GM19193 (cell line): ENCODE measurements around the gene PRRX2.

Experiments used
- POLR2A ChIP-seq: IDR thresholded peaks from 4 replicates; pipeline ENCODE4 v1.6.1; 2011; ENCODE audit not compliant: insufficient read depth, insufficient read length; ENCODE audit errors: extremely low read depth

Gene PRRX2

GRCh38 chr9:129644365-129644764 is 21.1 kb upstream of the PRRX2 start:
- TF ChIP-seq POLR2A, result no peak

- TF ChIP-seq POLR2A, result no peak
Measured at GRCh38 chr9:129644902-129645301, 20.5 kb upstream of the PRRX2 start.

GRCh38 chr9:129646252-129646651 is 19.2 kb upstream of the PRRX2 start:
- TF ChIP-seq POLR2A, result no peak

- no peak for TF ChIP-seq POLR2A
Measured at GRCh38 chr9:129646654-129647053, 18.8 kb upstream of the PRRX2 start.

GRCh38 chr9:129647635-129648034 is 17.8 kb upstream of the PRRX2 start:
- TF ChIP-seq POLR2A, result no peak

- no peak for TF ChIP-seq POLR2A
Measured at GRCh38 chr9:129648092-129648763, 17.2 kb upstream of the PRRX2 start.

GRCh38 chr9:129648764-129649115 is 16.7 kb upstream of the PRRX2 start:
- no peak for TF ChIP-seq POLR2A

- TF ChIP-seq POLR2A, result no peak
Measured at GRCh38 chr9:129649726-129650679, 15.4 kb upstream of the PRRX2 start.

GRCh38 chr9:129650680-129651235 is 14.7 kb upstream of the PRRX2 start:
- no peak for TF ChIP-seq POLR2A

- no peak for TF ChIP-seq POLR2A
Measured at GRCh38 chr9:129653823-129654553, 11.5 kb upstream of the PRRX2 start.

- TF ChIP-seq POLR2A, result no peak
Measured at GRCh38 chr9:129654554-129655040, 10.8 kb upstream of the PRRX2 start.

GRCh38 chr9:129655154-129655553 is 10.3 kb upstream of the PRRX2 start:
- TF ChIP-seq POLR2A, result no peak

- TF ChIP-seq POLR2A, result no peak
Measured at GRCh38 chr9:129655696-129656095, 9.8 kb upstream of the PRRX2 start.

- TF ChIP-seq POLR2A, result no peak
Measured at GRCh38 chr9:129656795-129657390, 8.6 kb upstream of the PRRX2 start.
